ENCODE results near the gene PBX1.

GRCh38 chr1:164693564-164694359 lies 134.8 kb downstream of the PBX1 start:
- TF ChIP-seq POLR2AphosphoS5 (IDR thresholded peaks at IDR 0.05; ENCODE audit: low read depth, low read length) (no peak), REST (IDR thresholded peaks at IDR 0.05; ENCODE audit: insufficient read depth in 1 of 2, low read depth in 2 of 2, low read length in 2 of 2) (no peak)
